GM10266 (cell line): ENCODE measurements around the gene GPATCH2.

Experiments
- DNase-seq: peaks from one replicate; pipeline ENCODE4 v3.0.0; 2012; ENCODE audit errors: extremely low spot score
- TF ChIP-seq, protein P1 (sequence below): IDR thresholded peaks from 2 replicates; pipeline ENCODE4 v1.5.1; 2012; ENCODE audit warnings: mild to moderate bottlenecking, low read depth; ENCODE audit not compliant: control insufficient read depth, insufficient read depth; ENCODE audit errors: missing control alignments

The GPATCH2 gene

GRCh38 chr1:217577336-217577735 lies 53.6 kb downstream of the GPATCH2 start:
- TF ChIP-seq, protein P1, sequence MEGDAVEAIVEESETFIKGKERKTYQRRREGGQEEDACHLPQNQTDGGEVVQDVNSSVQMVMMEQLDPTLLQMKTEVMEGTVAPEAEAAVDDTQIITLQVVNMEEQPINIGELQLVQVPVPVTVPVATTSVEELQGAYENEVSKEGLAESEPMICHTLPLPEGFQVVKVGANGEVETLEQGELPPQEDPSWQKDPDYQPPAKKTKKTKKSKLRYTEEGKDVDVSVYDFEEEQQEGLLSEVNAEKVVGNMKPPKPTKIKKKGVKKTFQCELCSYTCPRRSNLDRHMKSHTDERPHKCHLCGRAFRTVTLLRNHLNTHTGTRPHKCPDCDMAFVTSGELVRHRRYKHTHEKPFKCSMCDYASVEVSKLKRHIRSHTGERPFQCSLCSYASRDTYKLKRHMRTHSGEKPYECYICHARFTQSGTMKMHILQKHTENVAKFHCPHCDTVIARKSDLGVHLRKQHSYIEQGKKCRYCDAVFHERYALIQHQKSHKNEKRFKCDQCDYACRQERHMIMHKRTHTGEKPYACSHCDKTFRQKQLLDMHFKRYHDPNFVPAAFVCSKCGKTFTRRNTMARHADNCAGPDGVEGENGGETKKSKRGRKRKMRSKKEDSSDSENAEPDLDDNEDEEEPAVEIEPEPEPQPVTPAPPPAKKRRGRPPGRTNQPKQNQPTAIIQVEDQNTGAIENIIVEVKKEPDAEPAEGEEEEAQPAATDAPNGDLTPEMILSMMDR: no peak
- no peak for DNase-seq

- DNase-seq: no peak
- TF ChIP-seq, protein P1: no peak
Observed at GRCh38 chr1:217574265-217574949, 56.5 kb downstream of the GPATCH2 start.

GRCh38 chr1:217569021-217569420 lies 61.9 kb downstream of the GPATCH2 start:
- DNase-seq: no peak
- TF ChIP-seq, protein P1: no peak

GRCh38 chr1:217568200-217568599 lies 62.7 kb downstream of the GPATCH2 start:
- TF ChIP-seq, protein P1: no peak
- no peak for DNase-seq

GRCh38 chr1:217564833-217565232 lies 66.1 kb downstream of the GPATCH2 start:
- TF ChIP-seq, protein P1: no peak

GRCh38 chr1:217564207-217564606 lies 66.7 kb downstream of the GPATCH2 start:
- TF ChIP-seq, protein P1: no peak

More at GRCh38 chr1:217564833-217565232, 66.1 kb downstream of the GPATCH2 start:
- DNase-seq: no peak

GRCh38 chr1:217563179-217563578 lies 67.7 kb downstream of the GPATCH2 start:
- no peak for DNase-seq
- TF ChIP-seq, protein P1: no peak

More at GRCh38 chr1:217564207-217564606, 66.7 kb downstream of the GPATCH2 start:
- no peak for DNase-seq
